ENCODE results near the gene MZT2A. TPM values are rescaled to one million over a fixed set of nuclear protein-coding genes. Genes with fewer than 3 reads are reported as not detected.
"Not testable (repeated sequence)": the region's sequence is repeated elsewhere in the genome, so short reads cannot be mapped to it uniquely, and the experiment has no call there.

The MZT2A gene
- polyA plus RNA-seq, 2 donors, result 109 to 116 TPM

DNA sequence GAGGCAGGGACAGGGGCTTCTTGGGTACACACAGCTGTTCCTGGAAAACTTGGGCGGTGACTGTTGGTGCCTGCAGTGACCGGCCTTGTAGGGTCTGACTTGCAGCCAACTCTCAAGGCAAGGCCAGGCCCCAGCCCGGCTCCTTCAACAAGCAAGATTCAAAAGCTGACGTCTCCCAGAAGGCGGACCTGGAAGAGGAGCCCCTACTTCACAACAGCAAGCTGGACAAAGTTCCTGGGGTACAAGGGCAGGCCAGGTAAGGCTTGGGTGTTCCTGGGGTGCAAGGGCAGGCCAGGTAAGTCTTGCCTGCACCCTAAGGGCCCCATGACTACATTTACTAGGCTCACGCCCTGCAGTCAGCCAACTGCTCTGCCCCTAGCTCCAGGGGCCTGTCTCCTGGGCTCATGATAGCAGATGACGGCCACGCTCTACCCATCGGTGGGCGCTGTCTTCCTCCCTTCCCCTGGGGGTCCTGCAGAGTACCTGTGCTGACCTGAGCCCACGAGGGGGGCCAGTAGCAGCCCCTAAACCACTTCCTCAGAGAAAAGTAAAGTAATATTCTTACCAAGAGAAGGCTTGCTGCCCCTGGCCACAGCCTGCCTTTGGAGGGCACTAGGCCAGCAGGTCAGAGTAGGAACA, 39.5 kb upstream of the MZT2A start:
- WGBS, 2 donors, result 83 to 90% methylated on average over 6 to 9 of the region's 11 CpGs
- not testable (repeated sequence) for H3K27ac ChIP-seq (ENCODE audit: low read depth in 2 of 2, low read length in 1 of 2); H3K4me3 ChIP-seq (ENCODE audit: low read depth in 1 of 2, low read length in 2 of 2); H3K27me3 ChIP-seq (ENCODE audit: control insufficient read depth in 1 of 2, insufficient read depth in 2 of 2, low read length in 2 of 2); H3K36me3 ChIP-seq (ENCODE audit: control insufficient read depth in 2 of 2, insufficient read depth in 2 of 2, low read length in 1 of 2); H3K9me3 ChIP-seq (ENCODE audit: control insufficient read depth in 2 of 2, insufficient read depth in 1 of 2, low read depth in 1 of 2, low read length in 1 of 2)
- peaks cover 0 to 10% of the 10 kb centered on the region in 2 donors for H3K4me1 ChIP-seq (ENCODE audit: control insufficient read depth in 2 of 2, insufficient read depth in 2 of 2, low read length in 1 of 2)

DNA sequence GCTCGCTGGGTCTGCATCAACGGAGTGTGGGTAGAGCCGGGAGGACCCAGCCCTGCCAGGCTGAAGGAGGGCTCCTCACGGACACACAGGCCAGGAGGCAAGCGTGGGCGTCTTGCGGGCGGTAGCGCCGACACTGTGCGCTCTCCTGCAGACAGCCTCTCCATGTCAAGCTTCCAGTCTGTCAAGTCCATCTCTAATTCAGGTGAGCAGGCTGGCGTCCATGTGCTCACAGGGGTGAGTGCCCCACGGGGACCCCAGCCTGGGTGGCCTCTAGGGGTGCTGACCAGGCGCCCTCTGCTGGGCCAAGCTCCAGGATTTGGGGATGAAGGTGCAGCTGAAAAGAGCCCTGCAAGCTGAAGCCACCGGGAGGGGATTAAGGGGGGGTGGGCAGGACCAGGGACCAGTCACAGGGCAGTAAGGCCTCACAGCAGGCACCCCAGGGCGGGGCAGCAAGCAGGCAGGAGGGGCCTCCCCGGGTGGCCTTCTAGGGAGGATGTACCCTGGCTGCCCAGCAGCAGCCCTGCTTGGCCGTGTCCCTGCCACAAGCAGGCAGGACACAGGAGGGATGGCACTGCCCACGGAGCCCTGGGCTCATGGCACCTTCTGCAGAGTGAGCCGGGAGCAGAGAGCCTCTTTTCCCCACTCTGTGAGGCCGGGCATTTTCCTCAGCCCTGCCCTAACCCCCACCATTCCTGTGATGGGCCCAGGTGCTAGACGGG, 38.6 kb upstream of the MZT2A start:
- 68 to 82% methylated on average over 10 to 21 of the region's 22 CpGs for WGBS, 2 donors
- H3K27ac ChIP-seq (ENCODE audit: low read depth in 2 of 2, low read length in 1 of 2); H3K36me3 ChIP-seq (ENCODE audit: control insufficient read depth in 2 of 2, insufficient read depth in 2 of 2, low read length in 1 of 2); H3K4me1 ChIP-seq (ENCODE audit: control insufficient read depth in 2 of 2, insufficient read depth in 2 of 2, low read length in 1 of 2); H3K9me3 ChIP-seq (ENCODE audit: control insufficient read depth in 2 of 2, insufficient read depth in 1 of 2, low read depth in 1 of 2, low read length in 1 of 2); H3K4me3 ChIP-seq (ENCODE audit: low read depth in 1 of 2, low read length in 2 of 2); H3K27me3 ChIP-seq (ENCODE audit: control insufficient read depth in 1 of 2, insufficient read depth in 2 of 2, low read length in 2 of 2): not testable (repeated sequence)

DNA sequence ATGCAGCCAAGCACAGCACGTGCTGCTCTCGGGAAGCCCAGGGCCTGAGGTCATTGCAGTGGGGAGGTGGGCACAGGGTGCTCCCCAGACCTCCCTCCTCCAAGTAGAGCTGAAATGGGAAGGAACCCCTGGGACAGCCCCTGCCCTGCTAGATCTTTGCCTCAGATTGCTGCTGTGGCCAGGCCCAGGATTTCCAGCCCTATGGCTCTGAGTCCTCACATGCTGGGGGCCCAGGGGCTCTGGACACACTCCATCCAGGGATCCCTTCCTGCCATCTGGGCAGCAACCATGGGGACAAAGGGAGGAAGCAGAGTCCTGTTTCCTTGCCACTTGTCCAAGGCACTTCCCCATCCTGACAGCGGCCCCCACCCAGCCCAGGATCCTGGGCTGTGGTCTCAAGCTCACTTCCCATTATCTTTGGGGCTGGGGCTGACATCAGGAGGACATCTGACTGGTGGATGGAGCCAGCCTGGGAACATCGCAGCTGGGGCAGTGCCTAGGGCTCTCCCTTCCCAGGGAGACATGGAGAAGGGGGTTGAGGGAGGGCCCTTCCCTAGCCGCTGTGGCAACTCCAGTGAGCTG, 37.8 kb upstream of the MZT2A start:
- not testable (repeated sequence) for H3K27ac ChIP-seq (ENCODE audit: low read depth in 2 of 2, low read length in 1 of 2); H3K4me1 ChIP-seq (ENCODE audit: control insufficient read depth in 2 of 2, insufficient read depth in 2 of 2, low read length in 1 of 2); H3K36me3 ChIP-seq (ENCODE audit: control insufficient read depth in 2 of 2, insufficient read depth in 2 of 2, low read length in 1 of 2); H3K4me3 ChIP-seq (ENCODE audit: low read depth in 1 of 2, low read length in 2 of 2); H3K9me3 ChIP-seq (ENCODE audit: control insufficient read depth in 2 of 2, insufficient read depth in 1 of 2, low read depth in 1 of 2, low read length in 1 of 2); H3K27me3 ChIP-seq (ENCODE audit: control insufficient read depth in 1 of 2, insufficient read depth in 2 of 2, low read length in 2 of 2)
- WGBS, 2 donors, result 82 to 93% methylated on average over 4 to 5 of the region's 5 CpGs

GRCh38 chr2:131528981-131529863, 37.0 kb upstream of the MZT2A start:
- H3K9me3 ChIP-seq (ENCODE audit: control insufficient read depth in 2 of 2, insufficient read depth in 1 of 2, low read depth in 1 of 2, low read length in 1 of 2); H3K27me3 ChIP-seq (ENCODE audit: control insufficient read depth in 1 of 2, insufficient read depth in 2 of 2, low read length in 2 of 2); H3K4me1 ChIP-seq (ENCODE audit: control insufficient read depth in 2 of 2, insufficient read depth in 2 of 2, low read length in 1 of 2); H3K27ac ChIP-seq (ENCODE audit: low read depth in 2 of 2, low read length in 1 of 2); H3K4me3 ChIP-seq (ENCODE audit: low read depth in 1 of 2, low read length in 2 of 2); H3K36me3 ChIP-seq (ENCODE audit: control insufficient read depth in 2 of 2, insufficient read depth in 2 of 2, low read length in 1 of 2): not testable (repeated sequence)
- WGBS, 2 donors, result 65 to 67% methylated on average over 22 to 24 of the region's 26 CpGs

GRCh38 chr2:131527131-131528001, 35.2 kb upstream of the MZT2A start, which contains the start of gene CCDC74A:
Gene CCDC74A (plus strand): TSS chr2:131527888. CDS start chr2:131527971, 83 bp downstream.
- not testable (repeated sequence) for H3K4me1 ChIP-seq (ENCODE audit: control insufficient read depth in 2 of 2, insufficient read depth in 2 of 2, low read length in 1 of 2); H3K36me3 ChIP-seq (ENCODE audit: control insufficient read depth in 2 of 2, insufficient read depth in 2 of 2, low read length in 1 of 2); H3K27ac ChIP-seq (ENCODE audit: low read depth in 2 of 2, low read length in 1 of 2); H3K27me3 ChIP-seq (ENCODE audit: control insufficient read depth in 1 of 2, insufficient read depth in 2 of 2, low read length in 2 of 2); H3K9me3 ChIP-seq (ENCODE audit: control insufficient read depth in 2 of 2, insufficient read depth in 1 of 2, low read depth in 1 of 2, low read length in 1 of 2)
- peak within 1 kb of the TSS; percentile 22 to 39 for H3K4me3 ChIP-seq (ENCODE audit: low read depth in 1 of 2, low read length in 2 of 2)
- WGBS, 2 donors, result 31 to 33% methylated on average over 39 to 41 of the region's 47 CpGs

DNA sequence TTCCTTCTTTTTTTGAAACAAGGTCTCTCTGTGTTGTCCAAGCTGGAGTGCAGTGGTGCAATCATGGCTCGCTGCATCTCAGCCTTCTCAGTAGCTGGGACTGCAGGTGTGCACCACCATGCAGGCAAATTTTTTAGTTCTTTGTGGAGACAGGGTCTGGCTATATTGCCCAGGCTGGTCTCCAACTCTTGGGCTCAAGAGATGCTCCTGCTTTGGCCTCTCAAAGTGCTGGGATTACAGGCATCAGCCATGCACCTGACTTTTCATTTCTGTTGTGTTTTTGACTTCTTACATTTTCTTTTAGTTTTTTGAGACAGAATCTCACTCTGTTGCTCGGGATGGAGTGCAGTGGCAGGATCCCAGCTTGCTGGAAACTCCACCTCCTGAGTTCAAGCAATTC, 33.1 kb upstream of the MZT2A start:
- H3K4me3 ChIP-seq (ENCODE audit: low read depth in 1 of 2, low read length in 2 of 2); H3K9me3 ChIP-seq (ENCODE audit: control insufficient read depth in 2 of 2, insufficient read depth in 1 of 2, low read depth in 1 of 2, low read length in 1 of 2); H3K4me1 ChIP-seq (ENCODE audit: control insufficient read depth in 2 of 2, insufficient read depth in 2 of 2, low read length in 1 of 2); H3K27ac ChIP-seq (ENCODE audit: low read depth in 2 of 2, low read length in 1 of 2); H3K27me3 ChIP-seq (ENCODE audit: control insufficient read depth in 1 of 2, insufficient read depth in 2 of 2, low read length in 2 of 2); H3K36me3 ChIP-seq (ENCODE audit: control insufficient read depth in 2 of 2, insufficient read depth in 2 of 2, low read length in 1 of 2): not testable (repeated sequence)
- WGBS, 2 donors, result 93 to 96% methylated on average over 2 of the region's 2 CpGs

GRCh38 chr2:131521961-131522781, 30.0 kb upstream of the MZT2A start:
- Histone ChIP-seq H3K36me3 (ENCODE audit: control insufficient read depth in 2 of 2, insufficient read depth in 2 of 2, low read length in 1 of 2) (peaks cover 8 to 21% of the 10 kb centered on the region in 2 donors), H3K4me3 (ENCODE audit: low read depth in 1 of 2, low read length in 2 of 2) (no peak overlapping the region), H3K27ac (ENCODE audit: low read depth in 2 of 2, low read length in 1 of 2) (no peak overlapping the region), H3K9me3 (ENCODE audit: control insufficient read depth in 2 of 2, insufficient read depth in 1 of 2, low read depth in 1 of 2, low read length in 1 of 2) (no peaks in the 10 kb centered on the region), H3K4me1 (ENCODE audit: control insufficient read depth in 2 of 2, insufficient read depth in 2 of 2, low read length in 1 of 2) (no peaks in the 10 kb centered on the region), H3K27me3 (ENCODE audit: control insufficient read depth in 1 of 2, insufficient read depth in 2 of 2, low read length in 2 of 2) (no peaks in the 10 kb centered on the region)
- WGBS, 2 donors, result 76 to 83% methylated on average over 20 of the region's 20 CpGs

DNA sequence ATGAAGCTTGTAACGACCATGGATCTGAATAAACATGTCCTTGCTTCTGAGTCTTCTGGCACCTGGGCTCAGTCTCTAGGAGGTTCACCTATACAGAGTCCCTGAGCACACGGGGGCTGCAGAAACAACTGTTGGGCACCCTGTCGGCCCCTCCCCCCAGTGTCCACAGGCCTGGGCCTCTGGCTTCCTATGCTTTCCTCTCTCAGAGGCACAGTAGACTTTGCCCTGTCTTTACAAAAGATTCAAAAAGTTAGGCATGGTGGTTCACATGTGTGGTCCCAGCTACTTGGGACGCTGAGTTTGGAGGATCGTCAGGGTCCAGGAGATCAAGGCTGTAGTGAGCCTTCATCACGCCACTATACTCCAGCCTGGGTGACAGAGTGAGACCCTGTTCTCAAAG, 29.3 kb upstream of the MZT2A start:
- 75 to 77% methylated on average over 6 of the region's 6 CpGs for WGBS, 2 donors
- H3K27ac ChIP-seq (ENCODE audit: low read depth in 2 of 2, low read length in 1 of 2), result not testable (repeated sequence)

More for the DNA sequence above, 29.3 kb upstream of the MZT2A start:
- H3K9me3 ChIP-seq (ENCODE audit: control insufficient read depth in 2 of 2, insufficient read depth in 1 of 2, low read depth in 1 of 2, low read length in 1 of 2); H3K4me3 ChIP-seq (ENCODE audit: low read depth in 1 of 2, low read length in 2 of 2); H3K4me1 ChIP-seq (ENCODE audit: control insufficient read depth in 2 of 2, insufficient read depth in 2 of 2, low read length in 1 of 2); H3K27me3 ChIP-seq (ENCODE audit: control insufficient read depth in 1 of 2, insufficient read depth in 2 of 2, low read length in 2 of 2): not testable (repeated sequence)
- H3K36me3 ChIP-seq (ENCODE audit: control insufficient read depth in 2 of 2, insufficient read depth in 2 of 2, low read length in 1 of 2), result peaks cover 8 to 21% of the 10 kb centered on the region in 2 donors

Data from esophagus (tissue), 2 donors.